Sigmoid colon (tissue), 7 donors: ENCODE measurements around the gene GPR180. TPM values are rescaled to one million over a fixed set of nuclear protein-coding genes. Genes with fewer than 3 reads are reported as not detected.

Experiments used
- DNase-seq: peaks from one replicate; pipeline ENCODE4 v3.0.0-alpha.2; 2019
- H3K27ac ChIP-seq, 4 donors: fragments of 200-600 bp; sonication (generic); one replicate each; pipeline ENCODE4 v1.5.1; 2016 to 2019; ENCODE audit warnings: mild to moderate bottlenecking in 1 of 4
- H3K27me3 ChIP-seq, 3 donors: fragments of 200-600 bp; sonication (generic); one replicate each; pipeline ENCODE4 v1.5.1; 2019; ENCODE audit warnings: mild to moderate bottlenecking in 1 of 3
- H3K36me3 ChIP-seq, 4 donors: fragments of 200-600 bp; sonication (generic); one replicate each; pipeline ENCODE4 v1.5.1; 2016 to 2019
- H3K4me1 ChIP-seq, 4 donors: fragments of 200-600 bp; sonication (generic); one replicate each; pipeline ENCODE4 v1.5.1; 2017 to 2019
- H3K4me3 ChIP-seq, 4 donors: fragments of 200-600 bp; sonication (generic); one replicate each; pipeline ENCODE4 v1.5.1; 2017 to 2019; ENCODE audit warnings: mild to moderate bottlenecking in 2 of 4, moderate library complexity in 1 of 4
- H3K9me3 ChIP-seq, 4 donors: fragments of 200-600 bp in 3 of 4; sonication (generic) in 3 of 4; one replicate each; pipeline versions ENCODE4 v1.5.1 to v1.6.1; 2013 to 2019
- EP300 ChIP-seq, 4 donors: sonication (generic); formaldehyde crosslinking; IDR thresholded peaks; one replicate each; pipeline ENCODE4 v1.6.1; 2017; ENCODE audit warnings: antibody characterized with exemption in 4 of 4
- POLR2A ChIP-seq, 2 donors: fragments of 450-650 bp; IDR thresholded peaks; one replicate each; pipeline ENCODE4 v1.6.1; 2016; ENCODE audit warnings: antibody characterized with exemption in 2 of 2, mild to moderate bottlenecking in 2 of 2, moderate library complexity in 2 of 2
- POLR2AphosphoS5 ChIP-seq, 4 donors: sonication (generic); formaldehyde crosslinking; IDR thresholded peaks; one replicate each; pipeline ENCODE4 v1.6.1; 2017; ENCODE audit warnings: antibody characterized with exemption in 4 of 4
- WGBS, 2 donors: extraction: QIAGEN DNeasy Blood & Tissue Kit; methylation state at CpG; one replicate each; pipeline ENCODE4 v1.1.7; 2013; 5-methylcytosine and 5-hydroxymethylcytosine counted together
- intact Hi-C: fragments of 100-400 bp; cut with DNase I; formaldehyde crosslinking; loops from one replicate; pipeline ENCODE4 v1.15.1; 2023
- polyA plus RNA-seq, 3 donors: library from polyadenylated mRNA; stranded (reverse); fragments of 200-250 nt; gene quantifications; one replicate each; pipeline ENCODE4 v1.2.3, GENCODE V29; 2013
- total RNA-seq, 4 donors: library from RNA; depleted of rRNA; stranded (reverse); fragments of >200 nt; gene quantifications; one replicate each; pipeline ENCODE4 v1.1.0, GENCODE V29; 2016
- TF ChIP-seq, protein P1 (sequence below), 4 experiments: fragments of 450-650 bp in 3 of 4; fragments of 200-600 bp in 1 of 4; IDR thresholded peaks; one replicate each; pipeline ENCODE4 v1.5.1; 2016 to 2019; ENCODE audit warnings: antibody characterized with exemption in 4 of 4, mild to moderate bottlenecking in 3 of 4, moderate library complexity in 2 of 4
- donor health status: healthy with polysubstance abuse.
- donor health status: Bipolar disorder and iron deficiency.
- donor health status: healthy.

The GPR180 gene
- total and polyA plus RNA-seq, 7 donors, result 0.69 to 6.9 (median 4.9) TPM

DNA sequence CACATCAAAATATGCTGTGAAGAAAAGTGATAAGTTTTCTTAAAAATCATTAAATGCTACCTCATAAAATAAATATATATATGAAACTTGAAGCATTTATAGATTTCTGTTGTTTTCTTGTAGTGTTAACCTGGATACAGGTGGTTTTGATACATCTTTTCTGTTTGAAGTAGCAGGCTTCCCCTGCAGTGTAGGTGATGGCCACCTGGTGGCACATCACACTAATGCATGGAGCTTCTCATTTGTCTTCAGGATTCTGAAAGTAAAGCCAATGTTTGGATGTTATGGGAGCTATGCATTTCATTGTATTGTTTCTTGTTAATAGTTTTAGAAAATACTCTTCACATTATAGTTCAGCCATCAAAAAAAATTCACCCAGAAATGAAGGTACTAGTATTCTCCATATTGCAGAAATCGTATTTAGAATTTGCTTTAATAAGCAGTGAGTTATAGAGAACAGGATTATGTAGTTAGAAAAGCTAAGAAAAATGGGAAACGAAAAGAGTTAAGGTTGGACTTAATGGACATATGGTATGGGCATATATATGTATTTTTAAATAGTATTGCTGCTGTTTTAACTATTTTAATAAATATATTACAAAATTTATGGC is 18.7 kb downstream of the GPR180 start:
- no peak overlapping the region for H3K27ac ChIP-seq
- 90 to 94% methylated on average over 2 of the region's 2 CpGs for WGBS, 2 donors
- intact Hi-C loops, result no loop called here
- no peak overlapping the region for H3K4me3 ChIP-seq
- no peak for DNase-seq
- H3K4me1 ChIP-seq, result no peaks in the 10 kb centered on the region
- no peaks in the 10 kb centered on the region for H3K9me3 ChIP-seq
- no peaks in the 10 kb centered on the region for H3K27me3 ChIP-seq
- H3K36me3 ChIP-seq, result peaks cover 0 to 39% (median 11%) of the 10 kb centered on the region in 4 donors
- TF ChIP-seq, protein P1, sequence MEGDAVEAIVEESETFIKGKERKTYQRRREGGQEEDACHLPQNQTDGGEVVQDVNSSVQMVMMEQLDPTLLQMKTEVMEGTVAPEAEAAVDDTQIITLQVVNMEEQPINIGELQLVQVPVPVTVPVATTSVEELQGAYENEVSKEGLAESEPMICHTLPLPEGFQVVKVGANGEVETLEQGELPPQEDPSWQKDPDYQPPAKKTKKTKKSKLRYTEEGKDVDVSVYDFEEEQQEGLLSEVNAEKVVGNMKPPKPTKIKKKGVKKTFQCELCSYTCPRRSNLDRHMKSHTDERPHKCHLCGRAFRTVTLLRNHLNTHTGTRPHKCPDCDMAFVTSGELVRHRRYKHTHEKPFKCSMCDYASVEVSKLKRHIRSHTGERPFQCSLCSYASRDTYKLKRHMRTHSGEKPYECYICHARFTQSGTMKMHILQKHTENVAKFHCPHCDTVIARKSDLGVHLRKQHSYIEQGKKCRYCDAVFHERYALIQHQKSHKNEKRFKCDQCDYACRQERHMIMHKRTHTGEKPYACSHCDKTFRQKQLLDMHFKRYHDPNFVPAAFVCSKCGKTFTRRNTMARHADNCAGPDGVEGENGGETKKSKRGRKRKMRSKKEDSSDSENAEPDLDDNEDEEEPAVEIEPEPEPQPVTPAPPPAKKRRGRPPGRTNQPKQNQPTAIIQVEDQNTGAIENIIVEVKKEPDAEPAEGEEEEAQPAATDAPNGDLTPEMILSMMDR (IDR thresholded peaks at IDR 0.05), result peak in 3 of 4 experiments; percentile 30 to 47 (median 41)
- TF ChIP-seq POLR2AphosphoS5 (IDR thresholded peaks at IDR 0.05) (no peak), POLR2A (IDR thresholded peaks at IDR 0.05) (no peak)

DNA sequence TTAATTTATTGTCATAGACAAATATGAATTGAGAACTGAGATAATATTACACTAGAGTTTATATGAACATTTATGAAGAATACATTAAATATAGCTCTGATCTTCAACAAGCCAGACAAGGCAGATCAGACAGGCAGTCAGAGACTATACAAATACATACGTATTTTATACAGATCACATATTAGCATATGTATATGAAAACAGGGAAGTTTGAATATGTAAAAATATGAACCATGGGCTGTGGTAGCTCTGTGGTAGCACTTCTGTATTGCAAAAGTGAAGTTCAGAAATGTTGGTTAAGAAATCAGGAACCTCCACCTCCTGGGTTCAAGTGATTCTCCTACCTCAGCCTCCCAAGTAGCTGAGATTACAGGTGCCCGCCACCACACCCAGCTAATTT is 20.7 kb downstream of the GPR180 start:
- TF ChIP-seq POLR2A (IDR thresholded peaks at IDR 0.05) (no peak), POLR2AphosphoS5 (IDR thresholded peaks at IDR 0.05) (no peak), EP300 (IDR thresholded peaks at IDR 0.05) (no peak)
- TF ChIP-seq, protein P1 (IDR thresholded peaks at IDR 0.05), result no peak
- H3K27ac ChIP-seq, result no peak overlapping the region
- no peaks in the 10 kb centered on the region for H3K9me3 ChIP-seq
- 94 to 97% methylated on average over 2 of the region's 2 CpGs for WGBS, 2 donors
- intact Hi-C loops, result no loop called here
- no peak overlapping the region for H3K4me3 ChIP-seq
- H3K27me3 ChIP-seq, result no peaks in the 10 kb centered on the region
- peaks cover 0 to 51% (median 13%) of the 10 kb centered on the region in 4 donors for H3K36me3 ChIP-seq
- DNase-seq, result no peak
- H3K4me1 ChIP-seq, result no peaks in the 10 kb centered on the region

DNA sequence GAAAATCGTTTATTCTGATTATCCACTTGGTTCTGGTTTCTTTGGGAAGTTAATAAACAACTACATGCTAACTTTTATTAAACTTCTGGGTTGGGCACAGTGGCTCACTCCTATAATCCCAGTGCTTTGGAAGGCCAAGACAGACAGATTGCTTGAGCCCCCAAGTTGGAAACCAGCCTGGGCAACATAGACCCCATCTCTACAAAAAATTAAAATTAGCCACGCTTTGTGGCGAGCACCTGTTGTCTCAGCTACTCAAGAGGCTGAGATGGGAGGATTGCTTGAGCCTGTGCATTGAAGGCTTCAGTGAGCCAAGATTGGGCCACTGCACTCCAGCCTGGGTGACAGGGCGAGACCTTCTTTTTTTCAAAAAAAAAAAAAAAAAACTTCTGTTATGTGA is 21.7 kb downstream of the GPR180 start:
- H3K36me3 ChIP-seq, result peaks cover 0 to 60% (median 13%) of the 10 kb centered on the region in 4 donors
- WGBS, 2 donors, result 70 to 87% methylated on average over 4 of the region's 4 CpGs
- H3K9me3 ChIP-seq, result no peaks in the 10 kb centered on the region
- no peaks in the 10 kb centered on the region for H3K4me1 ChIP-seq
- H3K27ac ChIP-seq, result no peak overlapping the region
- no peaks in the 10 kb centered on the region for H3K27me3 ChIP-seq
- intact Hi-C loops, result no loop called here
- no peak for DNase-seq
- no peak overlapping the region for H3K4me3 ChIP-seq
- TF ChIP-seq POLR2AphosphoS5 (IDR thresholded peaks at IDR 0.05) (no peak), EP300 (IDR thresholded peaks at IDR 0.05) (no peak), POLR2A (IDR thresholded peaks at IDR 0.05) (no peak)
- TF ChIP-seq, protein P1 (IDR thresholded peaks at IDR 0.05), result no peak

DNA sequence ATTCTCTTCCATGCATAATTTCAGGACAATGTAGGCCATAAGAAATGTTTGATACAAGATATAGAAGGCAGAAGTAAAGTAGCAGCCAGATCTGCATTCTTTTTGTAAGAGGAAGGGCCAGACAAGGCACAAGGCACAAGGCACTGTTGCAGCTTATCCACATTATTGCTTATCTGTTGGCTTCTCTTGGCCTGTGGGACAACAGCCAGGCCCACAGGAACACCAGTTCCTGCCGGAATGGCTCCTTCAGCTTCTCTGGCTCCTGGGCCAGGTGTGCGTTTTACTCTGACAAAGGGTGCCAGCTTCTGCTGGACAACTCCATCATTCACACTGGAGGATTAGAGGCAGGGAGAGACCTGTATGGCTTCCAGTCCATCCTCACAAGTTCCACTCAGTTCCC is 29.2 kb downstream of the GPR180 start:
- H3K27ac ChIP-seq, result no peak overlapping the region

More for the DNA sequence above, 29.2 kb downstream of the GPR180 start:
- H3K4me3 ChIP-seq, result no peak overlapping the region
- TF ChIP-seq EP300 (IDR thresholded peaks at IDR 0.05) (no peak), POLR2AphosphoS5 (IDR thresholded peaks at IDR 0.05) (no peak), POLR2A (IDR thresholded peaks at IDR 0.05) (no peak)
- TF ChIP-seq, protein P1 (IDR thresholded peaks at IDR 0.05), result no peak
- H3K27me3 ChIP-seq, result no peaks in the 10 kb centered on the region
- 94 to 96% methylated on average over 2 of the region's 2 CpGs for WGBS, 2 donors
- intact Hi-C loops, result no loop called here
- no peak for DNase-seq
- no peaks in the 10 kb centered on the region for H3K4me1 ChIP-seq
- H3K9me3 ChIP-seq, result no peaks in the 10 kb centered on the region
- peaks cover 0 to 21% (median 3%) of the 10 kb centered on the region in 4 donors for H3K36me3 ChIP-seq
